Measurements from ENCODE around the gene CLASRP. TPM values are rescaled to one million over a fixed set of nuclear protein-coding genes. Genes with fewer than 3 reads are reported as not detected.

The CLASRP gene
- polyA plus RNA-seq, 2 donors = 42.6 to 132 TPM

- Histone ChIP-seq H3K4me3 (ENCODE audit: low read depth in 1 of 2, low read length in 2 of 2) (no peak overlapping the region), H3K27me3 (ENCODE audit: control insufficient read depth in 1 of 2, insufficient read depth in 2 of 2, low read length in 2 of 2) (no peaks in the 10 kb centered on the region), H3K36me3 (ENCODE audit: control insufficient read depth in 2 of 2, insufficient read depth in 2 of 2, low read length in 1 of 2) (peaks cover 0 to 3% of the 10 kb centered on the region in 2 donors), H3K4me1 (ENCODE audit: control insufficient read depth in 2 of 2, insufficient read depth in 2 of 2, low read length in 1 of 2) (no peaks in the 10 kb centered on the region), H3K9me3 (ENCODE audit: control insufficient read depth in 2 of 2, insufficient read depth in 1 of 2, low read depth in 1 of 2, low read length in 1 of 2) (no peaks in the 10 kb centered on the region), H3K27ac (ENCODE audit: low read depth in 2 of 2, low read length in 1 of 2) (no peak overlapping the region)
- WGBS, 2 donors = 58 to 67% methylated on average over 2 of the region's 2 CpGs
Measured at GRCh38 chr19:45019187-45019586, 19.7 kb upstream of the CLASRP start.

- no peaks in the 10 kb centered on the region for H3K4me1 ChIP-seq (ENCODE audit: control insufficient read depth in 2 of 2, insufficient read depth in 2 of 2, low read length in 1 of 2)
- no peak overlapping the region for H3K4me3 ChIP-seq (ENCODE audit: low read depth in 1 of 2, low read length in 2 of 2)
- no peak overlapping the region for H3K27ac ChIP-seq (ENCODE audit: low read depth in 2 of 2, low read length in 1 of 2)
- no peaks in the 10 kb centered on the region for H3K9me3 ChIP-seq (ENCODE audit: control insufficient read depth in 2 of 2, insufficient read depth in 1 of 2, low read depth in 1 of 2, low read length in 1 of 2)
- peaks cover 0 to 3% of the 10 kb centered on the region in 2 donors for H3K36me3 ChIP-seq (ENCODE audit: control insufficient read depth in 2 of 2, insufficient read depth in 2 of 2, low read length in 1 of 2)
- WGBS, 2 donors = 86 to 87% methylated on average over 3 of the region's 3 CpGs
- no peaks in the 10 kb centered on the region for H3K27me3 ChIP-seq (ENCODE audit: control insufficient read depth in 1 of 2, insufficient read depth in 2 of 2, low read length in 2 of 2)
Measured at GRCh38 chr19:45020071-45020470, 18.8 kb upstream of the CLASRP start.

- 86 to 87% methylated on average over 14 of the region's 14 CpGs for WGBS, 2 donors
- no peak overlapping the region for H3K27ac ChIP-seq (ENCODE audit: low read depth in 2 of 2, low read length in 1 of 2)
- no peaks in the 10 kb centered on the region for H3K4me1 ChIP-seq (ENCODE audit: control insufficient read depth in 2 of 2, insufficient read depth in 2 of 2, low read length in 1 of 2)
- no peaks in the 10 kb centered on the region for H3K9me3 ChIP-seq (ENCODE audit: control insufficient read depth in 2 of 2, insufficient read depth in 1 of 2, low read depth in 1 of 2, low read length in 1 of 2)
- H3K36me3 ChIP-seq (ENCODE audit: control insufficient read depth in 2 of 2, insufficient read depth in 2 of 2, low read length in 1 of 2) = peaks cover 0 to 8% of the 10 kb centered on the region in 2 donors
- H3K27me3 ChIP-seq (ENCODE audit: control insufficient read depth in 1 of 2, insufficient read depth in 2 of 2, low read length in 2 of 2) = no peaks in the 10 kb centered on the region
- H3K4me3 ChIP-seq (ENCODE audit: low read depth in 1 of 2, low read length in 2 of 2) = no peak overlapping the region
Measured at GRCh38 chr19:45021971-45022370, 16.9 kb upstream of the CLASRP start.

- H3K27me3 ChIP-seq (ENCODE audit: control insufficient read depth in 1 of 2, insufficient read depth in 2 of 2, low read length in 2 of 2) = no peaks in the 10 kb centered on the region
- H3K4me1 ChIP-seq (ENCODE audit: control insufficient read depth in 2 of 2, insufficient read depth in 2 of 2, low read length in 1 of 2) = no peaks in the 10 kb centered on the region
- no peak overlapping the region for H3K4me3 ChIP-seq (ENCODE audit: low read depth in 1 of 2, low read length in 2 of 2)
- H3K36me3 ChIP-seq (ENCODE audit: control insufficient read depth in 2 of 2, insufficient read depth in 2 of 2, low read length in 1 of 2) = peaks cover 0 to 8% of the 10 kb centered on the region in 2 donors
- no peak overlapping the region for H3K27ac ChIP-seq (ENCODE audit: low read depth in 2 of 2, low read length in 1 of 2)
- 90 to 93% methylated on average over 4 of the region's 4 CpGs for WGBS, 2 donors
- H3K9me3 ChIP-seq (ENCODE audit: control insufficient read depth in 2 of 2, insufficient read depth in 1 of 2, low read depth in 1 of 2, low read length in 1 of 2) = no peaks in the 10 kb centered on the region
Measured at GRCh38 chr19:45023048-45023447, 15.8 kb upstream of the CLASRP start.

GRCh38 chr19:45025264-45025663 lies 13.6 kb upstream of the CLASRP start:
- Histone ChIP-seq H3K9me3 (ENCODE audit: control insufficient read depth in 2 of 2, insufficient read depth in 1 of 2, low read depth in 1 of 2, low read length in 1 of 2) (no peaks in the 10 kb centered on the region), H3K4me1 (ENCODE audit: control insufficient read depth in 2 of 2, insufficient read depth in 2 of 2, low read length in 1 of 2) (no peaks in the 10 kb centered on the region), H3K27me3 (ENCODE audit: control insufficient read depth in 1 of 2, insufficient read depth in 2 of 2, low read length in 2 of 2) (no peaks in the 10 kb centered on the region), H3K36me3 (ENCODE audit: control insufficient read depth in 2 of 2, insufficient read depth in 2 of 2, low read length in 1 of 2) (peaks cover 0 to 10% of the 10 kb centered on the region in 2 donors), H3K4me3 (ENCODE audit: low read depth in 1 of 2, low read length in 2 of 2) (no peak overlapping the region), H3K27ac (ENCODE audit: low read depth in 2 of 2, low read length in 1 of 2) (no peak overlapping the region)
- whole genome bisulfite sequencing, 2 donors = 95% methylated on average over 8 to 9 of the region's 9 CpGs

- H3K36me3 ChIP-seq (ENCODE audit: control insufficient read depth in 2 of 2, insufficient read depth in 2 of 2, low read length in 1 of 2) = peaks cover 3 to 8% of the 10 kb centered on the region in 2 donors
- 96% methylated on average over 2 of the region's 2 CpGs for WGBS, 2 donors
Measured at GRCh38 chr19:45027371-45027770, 11.5 kb upstream of the CLASRP start.

GRCh38 chr19:45030825-45031224 lies 8.0 kb upstream of the CLASRP start:
- WGBS, 2 donors = 94 to 95% methylated on average over 6 of the region's 6 CpGs
- H3K36me3 ChIP-seq (ENCODE audit: control insufficient read depth in 2 of 2, insufficient read depth in 2 of 2, low read length in 1 of 2) = peaks cover 3 to 6% of the 10 kb centered on the region in 2 donors
- no peak overlapping the region for H3K4me3 ChIP-seq (ENCODE audit: low read depth in 1 of 2, low read length in 2 of 2)
- H3K9me3 ChIP-seq (ENCODE audit: control insufficient read depth in 2 of 2, insufficient read depth in 1 of 2, low read depth in 1 of 2, low read length in 1 of 2) = no peaks in the 10 kb centered on the region
- no peaks in the 10 kb centered on the region for H3K27me3 ChIP-seq (ENCODE audit: control insufficient read depth in 1 of 2, insufficient read depth in 2 of 2, low read length in 2 of 2)
- no peaks in the 10 kb centered on the region for H3K4me1 ChIP-seq (ENCODE audit: control insufficient read depth in 2 of 2, insufficient read depth in 2 of 2, low read length in 1 of 2)
- no peak overlapping the region for H3K27ac ChIP-seq (ENCODE audit: low read depth in 2 of 2, low read length in 1 of 2)

More at GRCh38 chr19:45027371-45027770, 11.5 kb upstream of the CLASRP start:
- Histone ChIP-seq H3K27me3 (ENCODE audit: control insufficient read depth in 1 of 2, insufficient read depth in 2 of 2, low read length in 2 of 2) (no peaks in the 10 kb centered on the region), H3K4me3 (ENCODE audit: low read depth in 1 of 2, low read length in 2 of 2) (no peak overlapping the region), H3K9me3 (ENCODE audit: control insufficient read depth in 2 of 2, insufficient read depth in 1 of 2, low read depth in 1 of 2, low read length in 1 of 2) (no peaks in the 10 kb centered on the region), H3K27ac (ENCODE audit: low read depth in 2 of 2, low read length in 1 of 2) (no peak overlapping the region), H3K4me1 (ENCODE audit: control insufficient read depth in 2 of 2, insufficient read depth in 2 of 2, low read length in 1 of 2) (no peaks in the 10 kb centered on the region)

GRCh38 chr19:45032421-45032820 lies 6.4 kb upstream of the CLASRP start:
- no peak overlapping the region for H3K27ac ChIP-seq (ENCODE audit: low read depth in 2 of 2, low read length in 1 of 2)
- H3K36me3 ChIP-seq (ENCODE audit: control insufficient read depth in 2 of 2, insufficient read depth in 2 of 2, low read length in 1 of 2) = peaks cover 3 to 6% of the 10 kb centered on the region in 2 donors
- no peaks in the 10 kb centered on the region for H3K9me3 ChIP-seq (ENCODE audit: control insufficient read depth in 2 of 2, insufficient read depth in 1 of 2, low read depth in 1 of 2, low read length in 1 of 2)
- no peak overlapping the region for H3K4me3 ChIP-seq (ENCODE audit: low read depth in 1 of 2, low read length in 2 of 2)
- H3K27me3 ChIP-seq (ENCODE audit: control insufficient read depth in 1 of 2, insufficient read depth in 2 of 2, low read length in 2 of 2) = no peaks in the 10 kb centered on the region
- WGBS, 2 donors = 88 to 90% methylated on average over 18 of the region's 18 CpGs
- no peaks in the 10 kb centered on the region for H3K4me1 ChIP-seq (ENCODE audit: control insufficient read depth in 2 of 2, insufficient read depth in 2 of 2, low read length in 1 of 2)

- WGBS, 2 donors = 96 to 97% methylated on average over 6 of the region's 6 CpGs
- no peaks in the 10 kb centered on the region for H3K27me3 ChIP-seq (ENCODE audit: control insufficient read depth in 1 of 2, insufficient read depth in 2 of 2, low read length in 2 of 2)
- H3K4me1 ChIP-seq (ENCODE audit: control insufficient read depth in 2 of 2, insufficient read depth in 2 of 2, low read length in 1 of 2) = peaks cover 9 to 13% of the 10 kb centered on the region in 2 donors
- H3K27ac ChIP-seq (ENCODE audit: low read depth in 2 of 2, low read length in 1 of 2) = no peak overlapping the region
- no peak overlapping the region for H3K4me3 ChIP-seq (ENCODE audit: low read depth in 1 of 2, low read length in 2 of 2)
- no peaks in the 10 kb centered on the region for H3K9me3 ChIP-seq (ENCODE audit: control insufficient read depth in 2 of 2, insufficient read depth in 1 of 2, low read depth in 1 of 2, low read length in 1 of 2)
- H3K36me3 ChIP-seq (ENCODE audit: control insufficient read depth in 2 of 2, insufficient read depth in 2 of 2, low read length in 1 of 2) = peaks cover 4 to 8% of the 10 kb centered on the region in 2 donors
Measured at GRCh38 chr19:45035755-45036154, 3.1 kb upstream of the CLASRP start.

- H3K4me1 ChIP-seq (ENCODE audit: control insufficient read depth in 2 of 2, insufficient read depth in 2 of 2, low read length in 1 of 2) = peaks cover 9 to 13% of the 10 kb centered on the region in 2 donors
- no peaks in the 10 kb centered on the region for H3K27me3 ChIP-seq (ENCODE audit: control insufficient read depth in 1 of 2, insufficient read depth in 2 of 2, low read length in 2 of 2)
- 92 to 93% methylated on average over 37 of the region's 37 CpGs for WGBS, 2 donors
- no peaks in the 10 kb centered on the region for H3K9me3 ChIP-seq (ENCODE audit: control insufficient read depth in 2 of 2, insufficient read depth in 1 of 2, low read depth in 1 of 2, low read length in 1 of 2)
- no peak overlapping the region for H3K27ac ChIP-seq (ENCODE audit: low read depth in 2 of 2, low read length in 1 of 2)
- no peak overlapping the region for H3K4me3 ChIP-seq (ENCODE audit: low read depth in 1 of 2, low read length in 2 of 2)
- peaks cover 3 to 15% of the 10 kb centered on the region in 2 donors for H3K36me3 ChIP-seq (ENCODE audit: control insufficient read depth in 2 of 2, insufficient read depth in 2 of 2, low read length in 1 of 2)
Measured at GRCh38 chr19:45037393-45038169, 1.3 kb upstream of the CLASRP start.

Data from esophagus (tissue), 2 donors.